ENCODE measurements around the gene PLAAT1. TPM values are rescaled to one million over a fixed set of nuclear protein-coding genes. Genes with fewer than 3 reads are reported as not detected.

Gene PLAAT1
- total RNA-seq, 1 experiment from 2014 or later, result 3.9 TPM

DNA sequence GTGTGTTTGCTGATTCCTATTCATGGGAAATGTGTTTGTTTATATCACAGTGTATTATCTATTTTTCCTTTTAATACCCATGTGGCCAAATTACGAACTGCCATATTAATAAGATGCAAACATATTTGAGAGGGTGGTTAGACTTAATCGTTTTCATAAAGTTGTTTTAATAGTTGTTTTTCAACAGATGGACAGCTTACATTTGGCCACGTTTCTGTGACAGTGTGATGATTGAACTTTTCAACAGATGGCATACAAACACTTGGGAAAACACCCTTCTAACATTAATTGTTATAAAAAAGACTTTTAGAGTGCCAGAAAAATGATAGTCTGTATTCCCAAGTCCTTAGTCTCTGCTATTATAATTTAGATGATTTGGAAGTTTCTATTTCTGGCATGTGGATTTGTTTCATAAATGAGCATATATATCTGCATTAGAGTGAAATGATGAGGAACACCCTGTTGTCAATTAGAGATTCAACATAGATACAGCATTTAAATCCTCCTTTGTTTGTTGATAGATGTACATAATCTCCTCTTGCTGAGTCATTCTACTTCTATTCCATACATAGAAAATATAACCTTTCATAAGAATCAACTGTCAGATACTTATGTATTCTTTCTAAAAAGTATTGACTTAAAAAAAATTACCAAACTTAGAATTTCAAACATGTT lies 13.1 kb downstream of the PLAAT1 start (continued):
- TF ChIP-seq OVOL2 (CRISPR knock-in tag; IDR thresholded peaks at IDR 0.05; ENCODE audit: borderline replicate concordance) (no peak), TP53 (CRISPR knock-in tag; IDR thresholded peaks at IDR 0.05) (no peak), PRRX2 (CRISPR knock-in tag; IDR thresholded peaks at IDR 0.05) (no peak), MYBL2 (CRISPR knock-in tag; IDR thresholded peaks at IDR 0.05) (no peak)
- TF ChIP-seq, protein P1, sequence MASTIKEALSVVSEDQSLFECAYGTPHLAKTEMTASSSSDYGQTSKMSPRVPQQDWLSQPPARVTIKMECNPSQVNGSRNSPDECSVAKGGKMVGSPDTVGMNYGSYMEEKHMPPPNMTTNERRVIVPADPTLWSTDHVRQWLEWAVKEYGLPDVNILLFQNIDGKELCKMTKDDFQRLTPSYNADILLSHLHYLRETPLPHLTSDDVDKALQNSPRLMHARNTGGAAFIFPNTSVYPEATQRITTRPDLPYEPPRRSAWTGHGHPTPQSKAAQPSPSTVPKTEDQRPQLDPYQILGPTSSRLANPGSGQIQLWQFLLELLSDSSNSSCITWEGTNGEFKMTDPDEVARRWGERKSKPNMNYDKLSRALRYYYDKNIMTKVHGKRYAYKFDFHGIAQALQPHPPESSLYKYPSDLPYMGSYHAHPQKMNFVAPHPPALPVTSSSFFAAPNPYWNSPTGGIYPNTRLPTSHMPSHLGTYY (CRISPR knock-in tag; IDR thresholded peaks at IDR 0.05), result no peak
- TF ChIP-seq, protein P2, sequence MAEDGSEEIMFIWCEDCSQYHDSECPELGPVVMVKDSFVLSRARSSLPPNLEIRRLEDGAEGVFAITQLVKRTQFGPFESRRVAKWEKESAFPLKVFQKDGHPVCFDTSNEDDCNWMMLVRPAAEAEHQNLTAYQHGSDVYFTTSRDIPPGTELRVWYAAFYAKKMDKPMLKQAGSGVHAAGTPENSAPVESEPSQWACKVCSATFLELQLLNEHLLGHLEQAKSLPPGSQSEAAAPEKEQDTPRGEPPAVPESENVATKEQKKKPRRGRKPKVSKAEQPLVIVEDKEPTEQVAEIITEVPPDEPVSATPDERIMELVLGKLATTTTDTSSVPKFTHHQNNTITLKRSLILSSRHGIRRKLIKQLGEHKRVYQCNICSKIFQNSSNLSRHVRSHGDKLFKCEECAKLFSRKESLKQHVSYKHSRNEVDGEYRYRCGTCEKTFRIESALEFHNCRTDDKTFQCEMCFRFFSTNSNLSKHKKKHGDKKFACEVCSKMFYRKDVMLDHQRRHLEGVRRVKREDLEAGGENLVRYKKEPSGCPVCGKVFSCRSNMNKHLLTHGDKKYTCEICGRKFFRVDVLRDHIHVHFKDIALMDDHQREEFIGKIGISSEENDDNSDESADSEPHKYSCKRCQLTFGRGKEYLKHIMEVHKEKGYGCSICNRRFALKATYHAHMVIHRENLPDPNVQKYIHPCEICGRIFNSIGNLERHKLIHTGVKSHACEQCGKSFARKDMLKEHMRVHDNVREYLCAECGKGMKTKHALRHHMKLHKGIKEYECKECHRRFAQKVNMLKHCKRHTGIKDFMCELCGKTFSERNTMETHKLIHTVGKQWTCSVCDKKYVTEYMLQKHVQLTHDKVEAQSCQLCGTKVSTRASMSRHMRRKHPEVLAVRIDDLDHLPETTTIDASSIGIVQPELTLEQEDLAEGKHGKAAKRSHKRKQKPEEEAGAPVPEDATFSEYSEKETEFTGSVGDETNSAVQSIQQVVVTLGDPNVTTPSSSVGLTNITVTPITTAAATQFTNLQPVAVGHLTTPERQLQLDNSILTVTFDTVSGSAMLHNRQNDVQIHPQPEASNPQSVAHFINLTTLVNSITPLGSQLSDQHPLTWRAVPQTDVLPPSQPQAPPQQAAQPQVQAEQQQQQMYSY (CRISPR knock-in tag; IDR thresholded peaks at IDR 0.05), result no peak

DNA sequence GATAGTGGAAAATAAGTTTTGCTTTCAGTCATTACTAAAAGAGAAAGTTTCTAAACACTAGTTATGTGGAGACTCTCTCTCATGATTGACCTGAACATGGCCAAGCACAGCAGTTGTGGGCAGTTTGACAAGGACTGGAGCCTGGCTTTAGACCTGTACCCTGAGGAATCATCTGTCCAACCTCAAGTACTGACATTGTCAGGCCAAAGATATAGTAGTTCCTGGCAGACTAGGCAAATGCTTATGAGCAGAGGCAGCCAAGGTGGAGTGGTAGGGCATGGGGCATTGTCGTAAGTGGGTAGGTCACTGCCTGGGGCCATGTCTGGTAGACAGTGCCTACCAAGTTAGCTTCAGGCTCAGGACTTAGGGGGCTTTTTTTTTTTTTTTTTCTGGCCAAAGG lies 20.9 kb downstream of the PLAAT1 start:
- Mint-ChIP-seq H3K27me3 (ENCODE audit: low read depth) (no peaks in the 10 kb centered on the region), H3K4me1 (no peaks in the 10 kb centered on the region), H3K9me3 (no peaks in the 10 kb centered on the region; the same call in 1 of the 2 replicates), H3K36me3 (no peaks in the 10 kb centered on the region), H3K4me3 (no peak overlapping the region), H3K27ac (no peak overlapping the region)
- CTCF ChIA-PET, result no interaction called here
- no peak for ATAC-seq
- POLR2A ChIA-PET, result interaction anchor here (0.7 kb wide), 1 partner anchor 1049 kb away, joined by 4 read pairs; no protein-coding TSS in a partner anchor
- no peak for DNase-seq (ENCODE audit: low spot score)
- TF ChIP-seq GTF2I (CRISPR knock-in tag; conservative IDR thresholded peaks at IDR 0.05), result no peak
- TF ChIP-seq, protein P3, sequence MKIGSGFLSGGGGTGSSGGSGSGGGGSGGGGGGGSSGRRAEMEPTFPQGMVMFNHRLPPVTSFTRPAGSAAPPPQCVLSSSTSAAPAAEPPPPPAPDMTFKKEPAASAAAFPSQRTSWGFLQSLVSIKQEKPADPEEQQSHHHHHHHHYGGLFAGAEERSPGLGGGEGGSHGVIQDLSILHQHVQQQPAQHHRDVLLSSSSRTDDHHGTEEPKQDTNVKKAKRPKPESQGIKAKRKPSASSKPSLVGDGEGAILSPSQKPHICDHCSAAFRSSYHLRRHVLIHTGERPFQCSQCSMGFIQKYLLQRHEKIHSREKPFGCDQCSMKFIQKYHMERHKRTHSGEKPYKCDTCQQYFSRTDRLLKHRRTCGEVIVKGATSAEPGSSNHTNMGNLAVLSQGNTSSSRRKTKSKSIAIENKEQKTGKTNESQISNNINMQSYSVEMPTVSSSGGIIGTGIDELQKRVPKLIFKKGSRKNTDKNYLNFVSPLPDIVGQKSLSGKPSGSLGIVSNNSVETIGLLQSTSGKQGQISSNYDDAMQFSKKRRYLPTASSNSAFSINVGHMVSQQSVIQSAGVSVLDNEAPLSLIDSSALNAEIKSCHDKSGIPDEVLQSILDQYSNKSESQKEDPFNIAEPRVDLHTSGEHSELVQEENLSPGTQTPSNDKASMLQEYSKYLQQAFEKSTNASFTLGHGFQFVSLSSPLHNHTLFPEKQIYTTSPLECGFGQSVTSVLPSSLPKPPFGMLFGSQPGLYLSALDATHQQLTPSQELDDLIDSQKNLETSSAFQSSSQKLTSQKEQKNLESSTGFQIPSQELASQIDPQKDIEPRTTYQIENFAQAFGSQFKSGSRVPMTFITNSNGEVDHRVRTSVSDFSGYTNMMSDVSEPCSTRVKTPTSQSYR (CRISPR knock-in tag; IDR thresholded peaks at IDR 0.05), result no peak
- no peak for TF ChIP-seq SMAD4 (CRISPR knock-in tag; IDR thresholded peaks at IDR 0.05)
- no peak for TF ChIP-seq JUN (CRISPR knock-in tag; IDR thresholded peaks at IDR 0.05)
- TF ChIP-seq GRHL2 (CRISPR knock-in tag; IDR thresholded peaks at IDR 0.05; ENCODE audit: insufficient replicate concordance, severe bottlenecking), result no peak
- TF ChIP-seq SP1 (CRISPR knock-in tag; conservative IDR thresholded peaks at IDR 0.05), result no peak
- TF ChIP-seq, protein P4, sequence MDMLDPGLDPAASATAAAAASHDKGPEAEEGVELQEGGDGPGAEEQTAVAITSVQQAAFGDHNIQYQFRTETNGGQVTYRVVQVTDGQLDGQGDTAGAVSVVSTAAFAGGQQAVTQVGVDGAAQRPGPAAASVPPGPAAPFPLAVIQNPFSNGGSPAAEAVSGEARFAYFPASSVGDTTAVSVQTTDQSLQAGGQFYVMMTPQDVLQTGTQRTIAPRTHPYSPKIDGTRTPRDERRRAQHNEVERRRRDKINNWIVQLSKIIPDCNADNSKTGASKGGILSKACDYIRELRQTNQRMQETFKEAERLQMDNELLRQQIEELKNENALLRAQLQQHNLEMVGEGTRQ (CRISPR knock-in tag; IDR thresholded peaks at IDR 0.05), result no peak
- TF ChIP-seq, protein P5, sequence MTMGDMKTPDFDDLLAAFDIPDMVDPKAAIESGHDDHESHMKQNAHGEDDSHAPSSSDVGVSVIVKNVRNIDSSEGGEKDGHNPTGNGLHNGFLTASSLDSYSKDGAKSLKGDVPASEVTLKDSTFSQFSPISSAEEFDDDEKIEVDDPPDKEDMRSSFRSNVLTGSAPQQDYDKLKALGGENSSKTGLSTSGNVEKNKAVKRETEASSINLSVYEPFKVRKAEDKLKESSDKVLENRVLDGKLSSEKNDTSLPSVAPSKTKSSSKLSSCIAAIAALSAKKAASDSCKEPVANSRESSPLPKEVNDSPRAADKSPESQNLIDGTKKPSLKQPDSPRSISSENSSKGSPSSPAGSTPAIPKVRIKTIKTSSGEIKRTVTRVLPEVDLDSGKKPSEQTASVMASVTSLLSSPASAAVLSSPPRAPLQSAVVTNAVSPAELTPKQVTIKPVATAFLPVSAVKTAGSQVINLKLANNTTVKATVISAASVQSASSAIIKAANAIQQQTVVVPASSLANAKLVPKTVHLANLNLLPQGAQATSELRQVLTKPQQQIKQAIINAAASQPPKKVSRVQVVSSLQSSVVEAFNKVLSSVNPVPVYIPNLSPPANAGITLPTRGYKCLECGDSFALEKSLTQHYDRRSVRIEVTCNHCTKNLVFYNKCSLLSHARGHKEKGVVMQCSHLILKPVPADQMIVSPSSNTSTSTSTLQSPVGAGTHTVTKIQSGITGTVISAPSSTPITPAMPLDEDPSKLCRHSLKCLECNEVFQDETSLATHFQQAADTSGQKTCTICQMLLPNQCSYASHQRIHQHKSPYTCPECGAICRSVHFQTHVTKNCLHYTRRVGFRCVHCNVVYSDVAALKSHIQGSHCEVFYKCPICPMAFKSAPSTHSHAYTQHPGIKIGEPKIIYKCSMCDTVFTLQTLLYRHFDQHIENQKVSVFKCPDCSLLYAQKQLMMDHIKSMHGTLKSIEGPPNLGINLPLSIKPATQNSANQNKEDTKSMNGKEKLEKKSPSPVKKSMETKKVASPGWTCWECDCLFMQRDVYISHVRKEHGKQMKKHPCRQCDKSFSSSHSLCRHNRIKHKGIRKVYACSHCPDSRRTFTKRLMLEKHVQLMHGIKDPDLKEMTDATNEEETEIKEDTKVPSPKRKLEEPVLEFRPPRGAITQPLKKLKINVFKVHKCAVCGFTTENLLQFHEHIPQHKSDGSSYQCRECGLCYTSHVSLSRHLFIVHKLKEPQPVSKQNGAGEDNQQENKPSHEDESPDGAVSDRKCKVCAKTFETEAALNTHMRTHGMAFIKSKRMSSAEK (CRISPR knock-in tag; IDR thresholded peaks at IDR 0.05; ENCODE audit: borderline replicate concordance), result no peak
- no peak for TF ChIP-seq NFE2L1 (CRISPR knock-in tag; IDR thresholded peaks at IDR 0.05)
- TF ChIP-seq, protein P2 (CRISPR knock-in tag; IDR thresholded peaks at IDR 0.05), result no peak
- TF ChIP-seq NR2C2 (CRISPR knock-in tag; IDR thresholded peaks at IDR 0.05), result no peak
- no peak for TF ChIP-seq CBFB (CRISPR knock-in tag; IDR thresholded peaks at IDR 0.05; ENCODE audit: low read depth)

All from WTC11 (cell line).